HG03439 (cell line): Measurements from ENCODE around the gene FBN2.

Source experiments
- ATAC-seq: cut with Tn5 transposase; IDR thresholded peaks from one replicate; pipeline ENCODE4 v1.9.1; 2021; ENCODE audit warnings: mild to moderate bottlenecking, moderate library complexity; ENCODE audit not compliant: unreplicated experiment

Gene FBN2

GRCh38 chr5:128259607-128260021 lies 278.4 kb downstream of the FBN2 start:
- no peak for ATAC-seq

DNA sequence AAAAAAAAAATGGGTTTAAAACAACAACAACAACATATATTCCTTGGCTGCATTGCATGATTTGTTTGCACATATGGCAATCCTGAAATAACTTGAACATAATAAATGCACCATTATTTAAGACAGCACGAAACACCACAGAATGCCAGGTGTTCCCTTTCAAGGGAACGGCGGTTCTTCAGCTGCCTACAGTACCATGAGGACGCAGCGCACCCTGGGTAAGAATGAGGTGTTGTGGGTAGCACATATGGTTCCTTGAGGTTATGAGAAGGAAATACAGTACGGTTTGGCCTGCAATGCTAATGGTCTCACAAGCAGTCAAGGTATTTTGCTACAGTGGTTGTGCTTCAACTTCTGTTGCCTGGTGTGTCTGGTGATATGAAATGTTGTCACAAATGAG lies 279.7 kb downstream of the FBN2 start:
- ATAC-seq: no peak

DNA sequence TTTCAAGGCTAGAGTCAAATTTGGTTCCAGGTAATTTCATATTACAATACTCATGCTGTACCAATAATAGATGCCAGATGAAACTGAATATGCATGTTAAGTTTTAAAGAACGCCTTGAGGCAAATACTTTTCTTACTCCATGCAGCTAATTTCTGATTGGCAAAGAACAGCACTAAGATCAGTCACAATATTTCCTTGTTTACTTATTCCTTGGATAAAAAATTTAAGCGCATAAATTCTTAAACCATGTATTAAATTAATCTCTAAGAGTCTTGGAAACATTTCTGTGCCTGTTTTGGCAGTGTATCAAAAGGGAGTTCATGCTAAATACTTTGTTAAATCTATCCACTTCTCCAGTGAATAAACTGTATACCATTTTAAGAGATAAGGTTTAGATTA lies 281.0 kb downstream of the FBN2 start:
- no peak for ATAC-seq

- ATAC-seq: no peak
Observed at GRCh38 chr5:128254789-128255188, 283.3 kb downstream of the FBN2 start.

- ATAC-seq: no peak
Observed at GRCh38 chr5:128253880-128254279, 284.2 kb downstream of the FBN2 start.

DNA sequence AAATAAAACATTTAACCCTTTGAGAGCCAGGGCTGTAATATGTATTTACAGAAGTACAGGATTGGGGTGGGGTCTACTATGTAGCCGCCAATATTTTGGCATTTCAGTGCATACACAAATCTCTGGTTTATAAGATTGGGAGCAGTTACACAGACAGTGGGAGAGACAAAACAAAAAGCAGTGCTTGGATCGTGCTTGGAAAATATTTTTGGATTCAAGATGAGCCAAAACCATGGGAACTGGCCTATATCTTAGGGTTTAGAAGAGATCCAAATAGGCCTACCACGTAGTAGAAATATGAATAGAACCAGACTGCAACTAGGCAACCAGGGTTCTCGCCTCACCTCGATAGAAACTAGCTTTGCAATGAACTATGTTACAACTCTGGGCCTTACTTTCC lies 284.9 kb downstream of the FBN2 start:
- no peak for ATAC-seq

- ATAC-seq: no peak
Observed at GRCh38 chr5:128252756-128253155, 285.3 kb downstream of the FBN2 start.

- ATAC-seq: no peak
Observed at GRCh38 chr5:128252196-128252595, 285.8 kb downstream of the FBN2 start.

DNA sequence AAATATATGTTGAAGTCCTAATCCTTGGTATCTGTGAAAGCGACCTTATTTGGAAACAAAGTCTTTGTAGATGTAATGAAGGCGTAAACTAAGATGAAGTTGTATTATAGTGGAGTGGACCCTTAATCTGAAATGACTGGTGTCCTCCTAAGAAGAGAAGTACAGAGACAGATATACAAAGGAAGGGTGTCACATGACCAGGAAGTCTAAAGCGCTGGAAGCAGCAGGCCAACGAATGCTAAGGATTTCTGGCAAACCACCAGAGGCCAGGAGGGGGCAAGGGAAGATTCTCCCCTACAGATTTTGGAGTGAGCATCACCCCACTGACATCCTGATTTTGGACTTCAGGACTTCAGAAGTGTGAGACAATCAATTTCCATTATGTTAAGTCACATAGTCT lies 292.1 kb downstream of the FBN2 start:
- ATAC-seq: no peak

- no peak for ATAC-seq
Observed at GRCh38 chr5:128243958-128244582, 294.0 kb downstream of the FBN2 start.

- no peak for ATAC-seq
Observed at GRCh38 chr5:128241051-128241695, 296.9 kb downstream of the FBN2 start.

DNA sequence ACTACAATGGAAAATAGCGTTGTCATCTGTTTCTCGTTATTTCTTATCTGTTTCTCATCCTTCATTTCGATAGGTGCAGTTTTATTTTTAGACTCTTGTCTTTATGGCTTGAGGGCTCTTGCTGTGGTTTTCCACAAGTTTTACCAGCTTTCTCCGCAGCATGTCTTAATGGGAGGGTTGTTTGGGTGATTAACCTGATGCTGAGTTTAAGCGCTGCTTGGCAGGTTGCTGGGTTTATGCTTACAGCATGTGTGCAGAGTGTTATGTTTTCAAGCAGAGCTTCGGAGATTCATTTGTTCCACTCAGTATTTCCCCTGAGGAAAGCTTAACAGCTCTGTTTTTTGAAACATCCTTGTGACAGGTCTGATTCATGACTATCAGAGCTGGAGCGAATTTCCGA lies 300.5 kb downstream of the FBN2 start:
- no peak for ATAC-seq

DNA sequence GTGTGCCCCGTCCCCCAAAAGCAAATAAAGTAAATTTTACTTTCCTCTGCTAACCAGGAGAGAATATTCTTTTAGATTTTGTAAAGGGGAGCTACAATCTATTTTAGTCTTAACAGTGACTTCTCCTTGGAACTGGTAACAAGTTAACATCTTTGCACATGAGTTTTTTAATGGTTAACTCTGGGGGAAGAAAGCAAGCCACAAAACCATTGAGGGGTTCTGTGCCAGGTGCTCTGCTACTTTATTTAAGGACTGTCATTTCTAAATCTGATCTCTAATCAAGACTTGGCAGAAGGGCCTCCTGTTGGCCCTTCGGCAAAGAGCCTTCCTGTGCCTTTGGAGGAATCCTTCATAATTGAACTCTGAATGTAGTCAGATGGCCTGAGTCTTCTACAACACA lies 301.0 kb downstream of the FBN2 start:
- ATAC-seq: no peak

- no peak for ATAC-seq
Observed at GRCh38 chr5:128236334-128236733, 301.7 kb downstream of the FBN2 start.

GRCh38 chr5:128234928-128235641 lies 303.0 kb downstream of the FBN2 start:
- ATAC-seq: no peak

DNA sequence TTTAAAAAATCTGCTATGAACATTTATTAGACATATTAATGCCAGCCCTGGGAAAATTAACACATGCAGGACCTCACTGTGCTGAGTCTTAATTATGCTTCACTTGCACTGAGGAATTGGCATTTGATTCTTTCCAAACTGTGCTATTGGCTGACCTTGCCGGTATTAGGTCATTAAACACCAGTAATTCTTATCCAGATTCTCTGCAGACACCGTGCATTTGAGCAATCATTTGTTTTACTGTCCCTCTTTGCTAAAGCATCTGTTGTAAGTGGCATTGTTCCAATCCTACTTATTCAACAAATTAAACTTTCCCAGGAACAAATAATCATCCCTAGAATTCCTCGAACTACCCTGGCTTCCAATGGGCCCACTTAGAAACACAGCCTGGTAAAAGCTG lies 309.5 kb downstream of the FBN2 start:
- no peak for ATAC-seq

GRCh38 chr5:128228008-128228407 lies 310.0 kb downstream of the FBN2 start:
- no peak for ATAC-seq

DNA sequence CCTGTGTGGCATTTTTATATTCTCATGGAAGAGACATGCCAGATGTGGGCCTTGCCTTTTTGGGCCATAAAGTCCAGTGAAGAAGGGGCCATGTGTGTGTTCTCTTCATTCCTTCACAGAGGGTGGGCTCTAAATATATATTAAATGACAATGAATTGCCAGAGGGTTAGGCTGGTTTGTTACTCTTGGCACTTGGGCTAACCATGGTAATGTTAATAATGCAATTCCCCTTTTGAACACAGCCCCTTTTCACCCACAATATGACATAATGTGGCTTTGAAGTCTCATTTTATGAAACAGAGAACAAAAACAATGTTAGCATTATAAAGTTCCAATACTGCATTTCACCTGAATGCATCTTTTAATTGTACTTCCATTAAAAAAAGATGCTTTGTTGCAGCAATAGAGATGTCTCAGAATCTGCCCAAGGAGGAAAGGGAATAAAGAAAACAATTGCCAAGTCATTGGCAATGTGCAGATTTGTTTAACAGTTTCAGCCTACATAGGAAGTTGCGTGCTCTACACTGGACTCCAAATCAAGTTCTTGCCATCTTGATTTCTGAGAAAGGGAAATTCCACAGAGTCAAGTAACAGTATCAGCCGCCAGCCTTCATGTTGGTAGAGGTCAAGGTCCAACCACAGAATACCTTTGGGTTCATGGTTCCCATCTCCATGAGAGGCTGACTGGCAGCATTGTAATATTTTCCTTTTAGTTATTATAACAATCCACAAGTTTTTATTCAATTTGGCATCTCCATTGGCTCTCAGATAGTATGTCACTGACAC lies 312.6 kb downstream of the FBN2 start:
- no peak for ATAC-seq

- no peak for ATAC-seq
Observed at GRCh38 chr5:128224336-128224735, 313.7 kb downstream of the FBN2 start.

DNA sequence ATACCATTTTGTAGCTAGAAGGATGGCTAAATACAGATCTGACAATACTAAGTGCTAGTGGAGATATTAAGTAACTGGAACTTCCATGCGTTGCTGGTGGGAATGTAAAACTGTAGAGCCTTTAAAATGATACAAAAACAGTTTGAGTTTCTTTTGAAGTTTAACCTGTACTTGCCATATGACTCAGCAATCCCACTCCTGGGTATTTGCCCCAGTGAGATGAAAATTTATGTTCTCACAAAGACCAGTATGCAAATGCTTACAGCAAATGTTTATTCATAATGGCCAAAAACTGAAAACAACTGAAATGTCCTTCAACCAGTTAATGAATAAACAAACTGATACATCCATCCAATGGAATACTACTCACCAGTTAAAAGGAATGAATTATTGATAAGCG lies 317.2 kb downstream of the FBN2 start:
- ATAC-seq: no peak

- no peak for ATAC-seq
Observed at GRCh38 chr5:128216860-128217531, 321.0 kb downstream of the FBN2 start.
